ENCODE results near the gene CAMTA1.

GRCh38 chr1:7013833-7014639 lies 228.8 kb downstream of the CAMTA1 start:
- TF ChIP-seq CTCF (IDR thresholded peaks at IDR 0.05) (no peak), POLR2A (IDR thresholded peaks at IDR 0.05) (no peak)
